Measurements from ENCODE around the gene MBOAT7.
"Not testable (repeated sequence)": the region's sequence is repeated elsewhere in the genome, so short reads cannot be mapped to it uniquely, and the experiment has no call there.

MBOAT7 gene

DNA sequence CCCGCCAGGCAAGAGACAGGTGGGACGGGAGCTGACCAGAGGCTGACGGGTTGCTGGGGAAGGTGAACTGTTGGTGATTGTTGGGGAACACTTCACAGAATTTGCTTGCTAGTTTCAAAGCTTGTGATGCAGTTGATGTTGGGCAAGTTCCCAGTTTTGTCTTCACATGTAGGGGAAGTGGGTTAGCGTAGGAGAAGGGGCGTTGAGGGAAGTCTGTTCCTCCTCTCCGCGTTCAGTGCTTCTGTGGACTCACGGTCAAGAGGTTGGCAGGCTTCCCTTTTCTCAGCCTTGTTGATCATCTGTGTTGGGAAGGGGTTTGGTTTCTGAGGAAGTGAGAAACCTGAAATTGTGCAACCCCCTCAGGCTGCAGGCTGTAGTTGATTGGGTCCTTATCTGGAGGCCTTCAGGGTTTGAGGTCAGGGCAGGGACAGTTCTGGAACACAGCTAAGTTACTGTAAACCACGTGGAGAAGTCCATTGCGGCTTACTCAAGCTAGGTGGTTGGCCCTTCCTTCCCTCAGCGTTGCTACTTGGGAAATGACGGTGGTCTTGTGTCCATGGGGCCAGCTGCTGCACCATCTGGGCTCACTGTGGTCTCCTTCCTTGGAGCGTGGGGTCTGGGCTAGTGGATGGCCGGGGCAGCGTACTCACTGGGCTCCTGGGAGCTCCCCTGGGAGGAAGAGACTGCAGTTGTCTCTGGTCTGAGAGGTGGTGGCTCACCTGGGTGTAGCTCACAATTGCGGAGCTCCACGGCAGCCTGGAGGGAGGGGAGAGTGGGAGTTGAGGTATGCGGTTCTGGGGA is 18.8 kb upstream of the MBOAT7 start:
- Histone ChIP-seq H2AFZ (ENCODE audit: low read depth) (no peak overlapping the region), H3K27ac (no peak overlapping the region), H4K20me1 (ENCODE audit: insufficient read depth) (peaks cover 41% of the 10 kb centered on the region), H3K4me1 (ENCODE audit: low read depth, poor library complexity, severe bottlenecking) (peaks cover 81% of the 10 kb centered on the region), H3K4me3 (IDR thresholded peaks at IDR 0.05; ENCODE audit: insufficient read depth, low read depth, low read length) (no peak overlapping the region), H3K27me3 (ENCODE audit: insufficient read depth, low read depth) (no peaks in the 10 kb centered on the region), H3K9ac (no peak overlapping the region), H3K4me2 (peak overlapping the region; percentile 56; the same call in 1 of the 2 replicates), H3K79me2 (ENCODE audit: insufficient read depth, low read depth) (peaks cover 30% of the 10 kb centered on the region), H3K36me3 (ENCODE audit: insufficient read depth) (peaks cover 21% of the 10 kb centered on the region; the same call in 1 of the 2 replicates)
- TF ChIP-seq, protein P1, sequence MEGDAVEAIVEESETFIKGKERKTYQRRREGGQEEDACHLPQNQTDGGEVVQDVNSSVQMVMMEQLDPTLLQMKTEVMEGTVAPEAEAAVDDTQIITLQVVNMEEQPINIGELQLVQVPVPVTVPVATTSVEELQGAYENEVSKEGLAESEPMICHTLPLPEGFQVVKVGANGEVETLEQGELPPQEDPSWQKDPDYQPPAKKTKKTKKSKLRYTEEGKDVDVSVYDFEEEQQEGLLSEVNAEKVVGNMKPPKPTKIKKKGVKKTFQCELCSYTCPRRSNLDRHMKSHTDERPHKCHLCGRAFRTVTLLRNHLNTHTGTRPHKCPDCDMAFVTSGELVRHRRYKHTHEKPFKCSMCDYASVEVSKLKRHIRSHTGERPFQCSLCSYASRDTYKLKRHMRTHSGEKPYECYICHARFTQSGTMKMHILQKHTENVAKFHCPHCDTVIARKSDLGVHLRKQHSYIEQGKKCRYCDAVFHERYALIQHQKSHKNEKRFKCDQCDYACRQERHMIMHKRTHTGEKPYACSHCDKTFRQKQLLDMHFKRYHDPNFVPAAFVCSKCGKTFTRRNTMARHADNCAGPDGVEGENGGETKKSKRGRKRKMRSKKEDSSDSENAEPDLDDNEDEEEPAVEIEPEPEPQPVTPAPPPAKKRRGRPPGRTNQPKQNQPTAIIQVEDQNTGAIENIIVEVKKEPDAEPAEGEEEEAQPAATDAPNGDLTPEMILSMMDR (conservative IDR thresholded peaks at IDR 0.05; ENCODE audit: low read depth, low read length): no peak

GRCh38 chr19:54207676-54207982 is 18.2 kb upstream of the MBOAT7 start:
- no peaks in the 10 kb centered on the region; the same call in 1 of the 2 replicates for H3K27me3 ChIP-seq (ENCODE audit: insufficient read depth, low read depth)
- H3K9ac ChIP-seq: no peak overlapping the region
- no peak overlapping the region for H3K27ac ChIP-seq
- H4K20me1 ChIP-seq (ENCODE audit: insufficient read depth): peaks cover 47% of the 10 kb centered on the region
- H3K4me1 ChIP-seq (ENCODE audit: low read depth, poor library complexity, severe bottlenecking): peaks cover 86% of the 10 kb centered on the region
- peaks cover 36% of the 10 kb centered on the region for H3K79me2 ChIP-seq (ENCODE audit: insufficient read depth, low read depth)
- H3K4me3 ChIP-seq (IDR thresholded peaks at IDR 0.05; ENCODE audit: insufficient read depth, low read depth, low read length): no peak overlapping the region
- no peak overlapping the region; the same call in 1 of the 2 replicates for H3K4me2 ChIP-seq
- no peak overlapping the region for H2AFZ ChIP-seq (ENCODE audit: low read depth)
- H3K36me3 ChIP-seq (ENCODE audit: insufficient read depth): peaks cover 26% of the 10 kb centered on the region; the same call in 1 of the 2 replicates
- TF ChIP-seq, protein P1 (conservative IDR thresholded peaks at IDR 0.05; ENCODE audit: low read depth, low read length): no peak

GRCh38 chr19:54207193-54207592 is 17.8 kb upstream of the MBOAT7 start:
- H3K9ac ChIP-seq; H2AFZ ChIP-seq (ENCODE audit: low read depth); H3K4me3 ChIP-seq (IDR thresholded peaks at IDR 0.05; ENCODE audit: insufficient read depth, low read depth, low read length); H3K27me3 ChIP-seq (ENCODE audit: insufficient read depth, low read depth); H3K4me2 ChIP-seq; H3K27ac ChIP-seq: not testable (repeated sequence)
- Histone ChIP-seq H3K36me3 (ENCODE audit: insufficient read depth) (peaks cover 31% of the 10 kb centered on the region; the same call in 1 of the 2 replicates), H3K4me1 (ENCODE audit: low read depth, poor library complexity, severe bottlenecking) (peaks cover 90% of the 10 kb centered on the region), H4K20me1 (ENCODE audit: insufficient read depth) (peaks cover 51% of the 10 kb centered on the region), H3K79me2 (ENCODE audit: insufficient read depth, low read depth) (peaks cover 40% of the 10 kb centered on the region)

GRCh38 chr19:54206831-54207177 is 17.4 kb upstream of the MBOAT7 start:
- Histone ChIP-seq H3K9ac (no peak overlapping the region), H2AFZ (ENCODE audit: low read depth) (no peak overlapping the region), H4K20me1 (ENCODE audit: insufficient read depth) (peaks cover 55% of the 10 kb centered on the region), H3K27me3 (ENCODE audit: insufficient read depth, low read depth) (no peaks in the 10 kb centered on the region; the same call in 1 of the 2 replicates), H3K4me1 (ENCODE audit: low read depth, poor library complexity, severe bottlenecking) (peaks cover 94% of the 10 kb centered on the region), H3K79me2 (ENCODE audit: insufficient read depth, low read depth) (peaks cover 44% of the 10 kb centered on the region), H3K36me3 (ENCODE audit: insufficient read depth) (peaks cover 34% of the 10 kb centered on the region; the same call in 1 of the 2 replicates), H3K27ac (no peak overlapping the region), H3K4me2 (no peak overlapping the region), H3K4me3 (IDR thresholded peaks at IDR 0.05; ENCODE audit: insufficient read depth, low read depth, low read length) (no peak overlapping the region)
- TF ChIP-seq, protein P1 (conservative IDR thresholded peaks at IDR 0.05; ENCODE audit: low read depth, low read length): no peak
